Activated T-cell treated with anti-CD3 and anti-CD28 coated beads for 24 hours (primary cell): Measurements from ENCODE around the gene RSRC1.
A peak's percentile ranks its signal among the peaks of the same experiment; 100 is the strongest.
"Not testable (repeated sequence)": the region's sequence is repeated elsewhere in the genome, so short reads cannot be mapped to it uniquely, and the experiment has no call there.

Experiments
- DNase-seq: peaks from one replicate; pipeline ENCODE4 v3.0.0-alpha.2; 2020; ENCODE audit warnings: low read depth

The RSRC1 gene

DNA sequence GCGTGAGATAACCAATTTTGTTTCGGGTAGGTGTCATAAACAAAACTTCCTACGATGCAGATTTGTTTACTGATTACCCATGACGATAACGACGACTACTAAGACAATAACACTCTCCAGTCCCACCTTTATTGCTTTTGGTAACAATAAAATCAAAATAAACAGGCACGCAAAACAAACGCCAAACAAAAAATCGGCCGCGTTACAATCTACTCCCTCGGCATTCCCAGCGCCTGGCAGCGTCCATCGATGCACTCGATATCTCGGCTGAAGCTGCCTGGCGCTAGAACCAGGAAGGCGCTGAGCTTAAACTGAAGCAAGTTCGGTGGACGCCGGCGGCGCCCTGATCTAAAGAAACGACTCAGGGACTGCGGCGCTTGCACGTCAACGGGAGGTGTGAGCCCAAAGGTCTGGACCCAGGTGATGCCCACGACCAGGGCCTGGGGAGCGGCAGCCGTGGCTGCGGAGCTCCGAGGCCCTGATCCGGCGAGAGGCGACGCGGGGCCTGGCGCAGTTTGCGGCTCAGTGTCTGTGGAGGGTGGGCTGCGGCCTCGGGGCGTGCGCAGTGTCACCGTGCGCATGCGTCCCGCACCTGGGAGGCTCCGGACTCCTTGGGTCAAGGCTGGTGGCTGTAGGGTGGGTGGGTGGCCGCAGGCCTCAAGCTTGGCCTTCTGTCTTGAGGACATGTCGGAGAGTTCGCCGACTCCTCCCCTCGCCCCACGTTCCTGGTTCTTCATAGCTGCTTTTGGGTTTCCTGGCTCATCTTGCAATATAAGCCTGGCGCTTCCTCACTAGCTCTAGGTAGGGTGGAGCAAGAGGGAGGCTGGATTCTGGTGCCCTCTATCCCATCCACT is at the start of gene RSRC1:
RSRC1 (plus strand) TSS at position 286 of the 854 bp plus-strand sequence. CDS start 12,016 bp downstream, outside the sequence.
- peak; percentile 69 for DNase-seq

DNA sequence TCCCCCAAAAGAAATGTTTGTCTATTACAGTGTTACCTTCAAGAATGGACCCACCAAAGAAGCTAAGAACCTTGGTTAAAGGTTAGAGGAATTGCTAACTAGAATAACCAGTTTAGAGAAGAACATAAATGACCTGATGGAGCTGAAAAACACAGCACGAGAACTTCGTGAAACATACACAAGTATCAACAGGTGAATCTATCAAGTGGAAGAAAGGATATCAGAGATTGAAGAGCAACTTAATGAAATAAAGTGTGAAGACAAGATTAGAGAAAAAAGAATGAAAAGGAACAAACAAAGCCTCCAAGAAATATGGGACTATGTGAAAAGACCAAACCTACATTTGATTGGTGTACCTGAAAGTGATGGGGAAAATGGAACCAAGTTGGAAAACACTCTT is 44.3 kb upstream of the RSRC1 start:
- DNase-seq = not testable (repeated sequence)

DNA sequence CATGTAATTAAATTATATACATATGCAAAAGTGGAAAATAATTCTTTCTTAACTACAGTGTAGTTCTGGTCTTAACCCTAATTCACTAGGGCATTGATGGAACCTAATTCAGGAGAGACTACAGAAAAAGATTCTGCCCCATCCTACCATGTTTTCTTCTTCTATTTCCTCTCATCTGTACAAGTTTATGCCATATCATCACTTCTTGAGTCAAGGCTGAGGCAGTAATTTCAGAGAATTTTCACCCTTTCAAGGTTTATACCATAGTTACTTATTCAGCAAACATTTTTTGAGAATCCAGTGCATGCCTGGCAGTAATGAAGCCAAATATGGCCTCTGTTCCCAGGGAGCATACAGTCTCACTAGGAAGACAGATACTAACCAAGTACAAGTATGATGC is 37.1 kb upstream of the RSRC1 start:
- DNase-seq = no peak

- DNase-seq = no peak
These were observed 35.3 kb upstream of the RSRC1 start for GRCh38 chr3:158074591-158074990.

- no peak for DNase-seq
These were observed 30.3 kb upstream of the RSRC1 start for GRCh38 chr3:158079599-158079998.

GRCh38 chr3:158084651-158085050 is 25.2 kb upstream of the RSRC1 start:
- no peak for DNase-seq

DNA sequence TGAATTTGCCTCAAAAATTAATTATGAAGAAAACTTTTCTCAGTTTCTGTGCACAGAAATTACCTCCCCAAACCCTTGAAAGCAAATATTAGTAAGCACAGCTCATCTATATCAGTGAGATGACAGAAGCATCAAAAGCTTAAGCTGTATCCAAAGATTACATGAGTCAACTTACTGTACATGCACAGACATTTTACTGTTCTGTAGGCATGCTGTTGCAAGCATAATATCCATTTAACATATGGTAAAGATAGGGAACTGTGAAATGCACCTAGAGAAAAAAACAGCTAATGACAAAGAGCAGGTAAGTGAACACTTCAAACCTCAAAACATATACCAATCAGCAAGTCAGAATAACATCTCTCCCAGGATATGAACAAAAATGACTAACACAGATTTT is 24.5 kb upstream of the RSRC1 start:
- DNase-seq = no peak

DNA sequence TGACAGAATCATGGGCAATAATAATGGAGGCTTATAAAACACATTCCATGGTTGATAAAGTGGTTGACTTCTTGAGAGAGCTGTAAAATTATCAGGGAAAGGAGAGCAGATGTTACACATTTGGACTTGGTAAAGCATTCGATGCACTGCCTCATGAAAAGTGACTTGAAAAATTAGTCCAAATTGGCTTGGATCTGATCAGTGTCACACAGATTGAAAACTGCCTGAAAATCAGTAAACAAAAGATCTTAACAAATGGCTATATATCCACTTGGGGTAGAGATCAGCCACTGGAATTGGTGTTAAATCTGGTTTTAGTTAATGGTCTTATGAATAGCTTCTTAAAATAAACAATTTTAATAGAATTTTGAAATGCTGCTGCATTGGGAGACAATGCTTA is 24.0 kb upstream of the RSRC1 start:
- DNase-seq = no peak

DNA sequence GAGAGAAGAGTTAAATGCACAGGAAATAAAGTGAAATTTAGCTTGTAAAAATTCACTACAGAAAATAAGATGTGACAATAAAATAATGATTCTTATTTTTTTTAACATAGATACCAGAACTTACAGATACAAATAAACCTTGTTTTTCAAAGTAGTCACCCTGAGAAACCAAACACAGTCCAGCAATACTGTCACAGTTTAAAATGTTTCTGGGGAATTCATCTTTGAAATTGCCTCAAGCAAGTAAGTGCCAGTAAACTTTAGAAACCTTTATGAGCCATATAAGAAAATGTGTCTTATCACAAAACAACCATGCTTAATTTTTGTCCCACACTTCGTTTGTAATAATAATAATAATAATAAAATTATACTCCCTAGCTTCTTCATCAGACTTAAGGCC is 23.5 kb upstream of the RSRC1 start:
- no peak for DNase-seq

GRCh38 chr3:158086776-158087175 is 23.1 kb upstream of the RSRC1 start:
- no peak for DNase-seq

DNA sequence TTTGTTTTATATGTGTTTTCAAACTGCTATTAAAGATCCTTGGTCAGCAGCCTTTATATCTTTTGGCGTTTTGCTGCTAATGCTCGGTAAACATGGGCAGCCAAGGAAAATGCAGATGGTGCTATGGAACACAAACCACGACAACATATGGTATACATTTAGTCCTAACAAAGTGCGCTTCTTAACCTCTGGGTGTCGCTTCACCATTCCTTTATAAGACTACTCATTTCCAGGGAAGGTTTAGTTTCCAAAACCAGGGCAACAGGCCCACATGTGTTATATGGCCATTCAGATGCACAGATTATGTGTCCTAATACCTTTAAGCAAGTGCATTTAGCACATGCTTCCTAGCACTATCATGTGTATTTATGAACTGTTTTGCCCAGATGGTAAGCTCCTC is 18.4 kb upstream of the RSRC1 start:
- no peak for DNase-seq

- DNase-seq = no peak
These were observed 16.4 kb upstream of the RSRC1 start for GRCh38 chr3:158093526-158093925.

DNA sequence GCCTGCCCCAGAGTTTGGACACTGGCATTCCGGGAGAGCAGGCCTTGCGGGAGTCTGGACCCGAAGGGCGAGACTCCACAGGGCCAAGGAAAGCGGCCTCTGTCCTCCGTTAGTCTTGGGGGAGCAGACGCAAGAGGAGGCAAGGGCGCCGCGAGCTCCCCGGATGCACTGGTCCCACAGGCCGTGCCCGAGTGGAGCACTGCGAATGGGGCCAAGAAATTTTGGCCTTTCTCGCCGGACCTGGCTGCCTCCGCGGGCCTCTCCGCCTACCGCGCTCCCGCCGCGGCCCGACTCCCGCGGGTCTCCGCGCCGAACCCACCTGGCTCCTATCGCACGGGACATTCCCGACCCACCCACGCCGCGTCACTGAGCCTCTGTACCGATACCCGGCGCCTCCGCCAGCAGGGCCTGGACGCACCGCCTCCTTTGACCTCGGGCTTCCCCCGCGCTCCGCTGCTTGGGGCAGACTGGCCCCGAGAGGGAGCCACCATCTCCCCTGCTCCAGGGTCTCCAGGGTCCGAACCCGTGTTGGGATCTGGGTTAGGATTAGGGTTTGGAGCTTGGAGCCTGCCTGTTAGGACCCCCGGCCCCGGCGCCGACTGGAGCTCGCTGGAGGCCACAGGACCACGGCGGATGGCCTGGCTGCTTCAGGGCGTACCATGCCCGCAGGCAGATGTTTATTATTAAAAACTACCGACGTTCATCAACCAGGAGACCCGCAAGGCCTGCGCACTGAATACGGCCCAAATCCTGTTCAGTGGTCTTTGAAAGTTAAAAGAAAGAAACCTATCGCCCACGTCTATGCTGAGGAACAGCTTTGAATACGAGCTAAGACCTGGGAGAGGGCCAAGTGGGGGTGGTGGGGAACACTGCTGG is 15.4 kb upstream of the RSRC1 start:
- no peak for DNase-seq

DNA sequence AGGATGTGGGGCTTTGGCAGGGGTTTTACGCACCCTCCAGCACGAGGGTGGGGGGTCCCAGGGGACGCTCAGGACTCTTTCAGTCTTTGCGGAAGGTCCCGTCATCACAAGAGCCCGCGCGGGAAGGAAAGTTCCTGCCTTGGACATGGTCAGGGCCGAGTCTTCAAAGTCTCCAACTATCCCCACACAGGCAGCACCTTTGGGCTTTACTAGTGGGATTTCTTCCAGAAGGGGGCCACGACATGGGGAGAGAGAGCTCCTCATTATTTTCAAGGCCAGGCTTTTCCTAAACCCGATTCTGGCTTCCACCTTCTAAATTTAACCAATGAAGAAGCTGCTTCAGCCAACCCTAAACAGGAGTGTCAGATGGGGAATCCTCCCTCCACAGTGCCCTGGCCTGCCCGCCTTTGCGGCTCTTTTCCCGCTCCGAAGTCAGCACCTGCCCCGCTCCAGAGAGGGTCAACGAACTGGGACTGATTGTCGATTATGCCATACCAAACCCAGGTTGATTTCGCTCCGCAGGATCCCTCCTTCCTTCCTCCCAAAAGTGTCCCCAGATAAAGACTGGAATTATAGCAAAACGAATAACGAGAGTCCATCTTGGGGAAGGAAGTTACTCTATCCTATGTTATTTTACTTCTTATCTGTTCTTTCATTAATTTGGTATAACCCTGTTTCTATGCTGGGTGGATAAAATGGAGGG is 14.6 kb upstream of the RSRC1 start:
- no peak for DNase-seq

DNA sequence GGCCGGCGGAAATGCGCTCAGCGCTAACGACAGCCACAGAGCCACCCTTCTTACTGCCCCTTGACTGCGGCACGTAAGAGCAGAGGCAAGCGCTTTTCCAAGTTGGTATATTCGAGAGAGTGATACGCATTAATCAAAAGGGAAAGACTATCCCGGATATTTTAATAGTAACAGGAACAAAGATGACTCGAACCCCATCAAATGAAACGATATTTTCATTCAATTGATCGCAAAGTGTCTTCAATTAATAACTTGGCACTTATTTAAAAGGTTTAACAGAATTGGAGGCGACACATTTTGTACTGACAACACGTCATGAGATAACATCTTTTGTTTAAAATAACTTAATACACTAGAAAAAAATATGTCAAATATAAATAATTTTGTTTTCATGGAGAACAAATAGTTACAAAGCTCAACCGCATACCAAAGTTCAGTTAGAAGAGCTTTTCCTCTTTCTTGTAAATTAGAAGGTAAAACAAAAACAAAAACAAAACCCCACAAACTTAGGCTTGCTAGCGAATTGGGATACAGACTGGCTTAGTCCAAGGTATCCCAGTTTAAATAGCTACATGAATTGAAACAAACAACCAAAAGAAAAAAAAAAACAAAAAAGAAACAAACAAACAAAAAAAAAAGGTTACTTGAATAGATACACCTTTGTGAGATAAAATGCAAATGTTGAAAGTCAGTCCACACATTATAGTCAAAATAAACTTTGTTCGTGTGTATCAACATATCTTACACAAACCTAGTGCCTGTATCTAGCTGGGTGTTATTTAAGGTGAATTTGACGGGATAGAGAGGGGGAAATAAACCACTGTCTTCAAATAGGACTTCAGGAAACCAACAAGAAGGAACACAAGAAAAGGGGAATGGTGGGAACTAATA is 13.8 kb upstream of the RSRC1 start:
- no peak for DNase-seq

DNA sequence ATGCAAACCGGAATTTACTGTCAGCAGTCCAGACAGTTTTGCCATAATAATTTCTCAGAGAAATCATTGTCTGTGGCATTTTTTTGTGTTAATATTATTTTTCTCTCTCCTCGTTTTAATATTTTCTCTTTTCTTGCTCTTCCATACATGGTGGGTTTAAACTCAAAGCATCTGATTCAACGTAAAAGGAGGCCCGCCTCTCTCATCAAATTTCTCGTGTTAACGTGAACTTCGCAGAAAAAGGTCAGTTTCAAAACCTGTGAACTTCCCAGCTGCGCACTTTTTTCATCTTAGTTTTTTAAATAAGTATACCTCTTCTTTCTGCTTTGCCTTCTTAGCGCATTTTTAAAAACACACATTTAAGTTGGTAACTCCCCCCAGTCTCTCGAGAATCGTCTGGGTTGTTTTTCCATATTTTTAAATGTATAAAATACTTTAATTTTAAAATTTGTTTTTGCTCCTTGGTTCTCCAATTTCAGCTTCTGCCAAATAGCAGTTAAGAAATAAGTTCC is 12.8 kb upstream of the RSRC1 start:
- no peak for DNase-seq

GRCh38 chr3:158097593-158098308 is 12.1 kb upstream of the RSRC1 start:
- DNase-seq = peak; percentile 63

- no peak for DNase-seq
These were observed 11.6 kb upstream of the RSRC1 start for GRCh38 chr3:158098309-158098639.

DNA sequence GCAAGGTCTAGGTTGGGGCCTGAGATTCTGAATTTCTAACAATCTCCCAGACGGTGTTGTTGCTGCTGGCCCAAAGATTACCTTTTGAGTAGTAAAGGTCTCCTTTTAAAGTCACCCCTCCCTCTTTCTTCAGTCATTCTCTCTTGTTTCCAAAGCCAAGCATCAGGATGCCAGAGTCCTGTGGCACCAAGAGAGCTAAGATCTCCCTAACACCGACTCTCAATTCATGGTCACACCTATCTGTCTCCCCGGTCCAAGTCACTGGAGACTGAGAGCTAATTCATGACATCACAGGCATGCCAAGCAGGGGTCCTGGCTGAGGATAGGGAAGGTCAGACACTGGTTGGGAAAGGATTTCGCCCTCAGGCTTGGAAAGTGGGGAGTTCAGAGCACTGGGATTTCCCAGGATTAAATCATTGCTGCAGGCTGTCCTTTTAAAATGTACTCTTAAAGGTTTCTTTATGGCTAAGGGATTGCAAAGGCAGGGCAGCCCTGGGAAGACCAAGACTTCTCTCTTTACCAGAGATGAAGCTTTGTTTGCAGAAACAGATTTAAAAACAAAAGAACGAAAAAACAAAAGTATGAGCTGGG is 11.0 kb upstream of the RSRC1 start:
- DNase-seq = no peak

GRCh38 chr3:158100681-158101080 is 9.2 kb upstream of the RSRC1 start:
- DNase-seq = no peak
